K562 (cell line): Measurements from ENCODE around the gene LIPN. TPM values are rescaled to one million over a fixed set of nuclear protein-coding genes. Genes with fewer than 3 reads are reported as not detected.

Experiments
- DNMT1 ChIP-seq: fragments of 450-650 bp; IDR thresholded peaks from 2 replicates; pipeline ENCODE4 v1.6.1; 2016; ENCODE audit warnings: antibody characterized with exemption, mild to moderate bottlenecking
- HMGXB4 ChIP-seq: sonication (generic); formaldehyde crosslinking; IDR thresholded peaks from 2 replicates; pipeline ENCODE4 v1.8.1; 2023; ENCODE audit warnings: mild to moderate bottlenecking, missing genetic modification reagents
- LCOR ChIP-seq: sonication (generic); formaldehyde crosslinking; IDR thresholded peaks from 2 replicates; pipeline ENCODE4 v1.8.0; 2022; ENCODE audit warnings: mild to moderate bottlenecking, missing genetic modification reagents
- MBD2 ChIP-seq: sonication (generic); IDR thresholded peaks from 2 replicates; pipeline ENCODE4 v1.6.1; 2016; ENCODE audit warnings: low read depth, borderline replicate concordance
- POLR2G ChIP-seq: fragments of 200-400 bp; formaldehyde crosslinking; IDR thresholded peaks from 2 replicates; pipeline ENCODE4 v1.6.1; 2017; ENCODE audit warnings: low read depth, mild to moderate bottlenecking, antibody characterized with exemption, low read length, moderate library complexity
- RCOR1 ChIP-seq, 2 experiments: IDR thresholded peaks; 2 replicates each; pipeline ENCODE4 v1.6.1; 2012; ENCODE audit warnings: low read depth in 2 of 2, low read length in 2 of 2, borderline replicate concordance in 1 of 2, improper control_type of control experiment in 1 of 2
- TFAP4 ChIP-seq: sonication (generic); formaldehyde crosslinking; IDR thresholded peaks from 2 replicates; pipeline ENCODE4 v1.8.0; 2022; ENCODE audit warnings: missing genetic modification reagents, mild to moderate bottlenecking, moderate library complexity, borderline replicate concordance
- TGIF2 ChIP-seq: sonication (generic); formaldehyde crosslinking; IDR thresholded peaks from 2 replicates; pipeline ENCODE4 v1.8.1; 2022; ENCODE audit warnings: mild to moderate bottlenecking, missing genetic modification reagents, moderate library complexity
- ZFP30 ChIP-seq: fragments of 250-450 bp; sonication (Bioruptor Pico); IDR thresholded peaks from 2 replicates; pipeline ENCODE4 v1.8.0; 2022; ENCODE audit warnings: moderate library complexity, mild to moderate bottlenecking, inconsistent platforms, borderline replicate concordance
- polyA plus RNA-seq, 8 experiments: library from polyadenylated mRNA; depleted of rRNA in 4 of 8; stranded (reverse) in 5 of 8; unstranded in 3 of 8; fragments of >200 nt; fragmentation: Nextera tagmentation in 2 of 8; fragmentation: Illumina TruSeq in 1 of 8; extraction: Ambion mirVana in 2 of 8; extraction: Trizol in 1 of 8; gene quantifications; 2 replicates each; pipeline versions ENCODE4 v1.2.1 to v1.2.3, GENCODE V29; 2011 to 2014; ENCODE audit warnings: inconsistent platforms in 1 of 8, missing spikeins in 1 of 8
- total RNA-seq, 7 experiments: library from RNA; depleted of rRNA in 6 of 7; stranded (reverse); fragments of >200 nt in 6 of 7; fragmentation: Illumina TruSeq in 2 of 7; extraction: Trizol in 2 of 7; gene quantifications; 2 replicates each; pipeline versions ENCODE4 v1.2.1 to v1.2.3, GENCODE V29; 2011 to 2021; ENCODE audit warnings: low replicate concordance in 1 of 7
- TF ChIP-seq, protein P1 (sequence below): fragments of 450-650 bp; IDR thresholded peaks from 2 replicates; pipeline ENCODE4 v1.6.1; 2016

Gene LIPN
- total and polyA plus RNA-seq, 9 of the 15 experiments (the other 6 are each of a cell fraction or from before 2014, with no cell fraction given): not detected

DNA sequence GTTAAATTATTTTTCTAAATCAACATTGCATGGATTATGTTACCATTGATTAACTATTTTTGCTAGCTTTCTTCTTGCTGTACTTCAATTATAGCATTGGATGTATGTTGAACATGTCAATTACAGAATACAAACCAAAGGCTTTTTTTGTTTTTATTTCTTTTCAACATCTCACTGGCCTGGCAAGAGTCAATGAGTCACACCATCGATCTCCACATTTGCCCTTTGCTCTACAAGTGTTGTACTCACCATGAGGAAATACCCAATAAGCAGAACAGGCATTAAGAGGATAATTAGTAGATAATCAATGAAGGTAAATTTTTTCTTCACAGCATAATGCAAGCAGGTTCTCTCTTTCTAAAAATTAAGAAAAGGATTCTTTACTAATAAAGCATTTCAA is 68.5 kb downstream of the LIPN start (continued):
- TF ChIP-seq DNMT1 (no peak), TFAP4 (CRISPR knock-in tag) (no peak), POLR2G (no peak), HMGXB4 (CRISPR knock-in tag) (no peak), LCOR (CRISPR knock-in tag) (no peak), ZFP30 (no peak), MBD2 (no peak), RCOR1 (IDR thresholded peaks at IDR 0.05; ENCODE audit: borderline replicate concordance in 1 of 2, low read depth in 2 of 2, low read length in 2 of 2) (no peak), TGIF2 (CRISPR knock-in tag) (no peak)
- TF ChIP-seq, protein P1, sequence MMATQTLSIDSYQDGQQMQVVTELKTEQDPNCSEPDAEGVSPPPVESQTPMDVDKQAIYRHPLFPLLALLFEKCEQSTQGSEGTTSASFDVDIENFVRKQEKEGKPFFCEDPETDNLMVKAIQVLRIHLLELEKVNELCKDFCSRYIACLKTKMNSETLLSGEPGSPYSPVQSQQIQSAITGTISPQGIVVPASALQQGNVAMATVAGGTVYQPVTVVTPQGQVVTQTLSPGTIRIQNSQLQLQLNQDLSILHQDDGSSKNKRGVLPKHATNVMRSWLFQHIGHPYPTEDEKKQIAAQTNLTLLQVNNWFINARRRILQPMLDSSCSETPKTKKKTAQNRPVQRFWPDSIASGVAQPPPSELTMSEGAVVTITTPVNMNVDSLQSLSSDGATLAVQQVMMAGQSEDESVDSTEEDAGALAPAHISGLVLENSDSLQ: no peak
- TF ChIP-seq, all 486 proteins: peak for 0

Other genes with a start within 250 kb of the LIPN start
Only the 7 nearest of the 9 such genes appear.
- 0.86 TPM in 1 of 2 replicates, not detected in the other for gene RNLS, start 176.7 kb upstream of the LIPN start, total RNA-seq (2014; rRNA removed)
- 0.26 and 0.51 TPM in 2 replicates for gene RNLS, start 176.7 kb upstream of the LIPN start, total RNA-seq (2014; rRNA removed; fragmentation: Illumina TruSeq; extraction: Trizol)
- gene RNLS, start 176.7 kb upstream of the LIPN start, total RNA-seq (2015; rRNA removed; fragmentation: Illumina TruSeq; extraction: Trizol): 0.45 and 0.72 TPM in 2 replicates
- gene RNLS, start 176.7 kb upstream of the LIPN start, total RNA-seq (2021): 0.22 TPM in 1 of 2 replicates, not detected in the other
- gene RNLS, start 176.7 kb upstream of the LIPN start, polyA plus RNA-seq (2011; rRNA removed): 0.05 and 0.25 TPM in 2 replicates
- gene RNLS, start 176.7 kb upstream of the LIPN start, polyA plus RNA-seq (2014; fragmentation: Illumina TruSeq; extraction: Trizol): 0.21 and 0.42 TPM in 2 replicates
- gene RNLS, start 176.7 kb upstream of the LIPN start, polyA plus RNA-seq (2014; fragmentation: Nextera tagmentation; extraction: Ambion mirVana): under 1 TPM in 1 of 2 experiments, not detected in 1; 0.14 TPM
- gene RNLS, start 176.7 kb upstream of the LIPN start, polyA plus RNA-seq (2014; rRNA removed): 0.36 and 0.41 TPM in 2 replicates
- gene LIPJ, start 173.3 kb upstream of the LIPN start, total RNA-seq (2014; rRNA removed): not detected in 2 replicates
- gene LIPJ, start 173.3 kb upstream of the LIPN start, total RNA-seq (2014; rRNA removed; fragmentation: Illumina TruSeq; extraction: Trizol): not detected in 2 replicates
- not detected in 2 replicates for gene LIPJ, start 173.3 kb upstream of the LIPN start, total RNA-seq (2015; rRNA removed; fragmentation: Illumina TruSeq; extraction: Trizol)
- not detected in 2 replicates for gene LIPJ, start 173.3 kb upstream of the LIPN start, total RNA-seq (2021)
- gene LIPJ, start 173.3 kb upstream of the LIPN start, polyA plus RNA-seq (2011; rRNA removed): not detected in 2 replicates
- gene LIPJ, start 173.3 kb upstream of the LIPN start, polyA plus RNA-seq (2014; fragmentation: Illumina TruSeq; extraction: Trizol): not detected in 2 replicates
- gene LIPJ, start 173.3 kb upstream of the LIPN start, polyA plus RNA-seq (2014; fragmentation: Nextera tagmentation; extraction: Ambion mirVana): not detected
- gene LIPJ, start 173.3 kb upstream of the LIPN start, polyA plus RNA-seq (2014; rRNA removed): not detected in 2 replicates
- gene LIPF, start 95.6 kb upstream of the LIPN start, total RNA-seq (2014; rRNA removed): not detected in 2 replicates
- not detected in 2 replicates for gene LIPF, start 95.6 kb upstream of the LIPN start, total RNA-seq (2014; rRNA removed; fragmentation: Illumina TruSeq; extraction: Trizol)
- gene LIPF, start 95.6 kb upstream of the LIPN start, total RNA-seq (2015; rRNA removed; fragmentation: Illumina TruSeq; extraction: Trizol): not detected in 2 replicates
- gene LIPF, start 95.6 kb upstream of the LIPN start, total RNA-seq (2021): not detected in 2 replicates
- not detected in 2 replicates for gene LIPF, start 95.6 kb upstream of the LIPN start, polyA plus RNA-seq (2011; rRNA removed)
- not detected in 2 replicates for gene LIPF, start 95.6 kb upstream of the LIPN start, polyA plus RNA-seq (2014; fragmentation: Illumina TruSeq; extraction: Trizol)
- gene LIPF, start 95.6 kb upstream of the LIPN start, polyA plus RNA-seq (2014; fragmentation: Nextera tagmentation; extraction: Ambion mirVana): not detected
- not detected in 2 replicates for gene LIPF, start 95.6 kb upstream of the LIPN start, polyA plus RNA-seq (2014; rRNA removed)
- not detected in 2 replicates for gene LIPK, start 53.8 kb upstream of the LIPN start, total RNA-seq (2014; rRNA removed)
- gene LIPK, start 53.8 kb upstream of the LIPN start, total RNA-seq (2014; rRNA removed; fragmentation: Illumina TruSeq; extraction: Trizol): not detected in 2 replicates
- not detected in 2 replicates for gene LIPK, start 53.8 kb upstream of the LIPN start, total RNA-seq (2015; rRNA removed; fragmentation: Illumina TruSeq; extraction: Trizol)
- not detected in 2 replicates for gene LIPK, start 53.8 kb upstream of the LIPN start, total RNA-seq (2021)
- gene LIPK, start 53.8 kb upstream of the LIPN start, polyA plus RNA-seq (2011; rRNA removed): not detected in 2 replicates
- gene LIPK, start 53.8 kb upstream of the LIPN start, polyA plus RNA-seq (2014; fragmentation: Illumina TruSeq; extraction: Trizol): not detected in 2 replicates
- gene LIPK, start 53.8 kb upstream of the LIPN start, polyA plus RNA-seq (2014; fragmentation: Nextera tagmentation; extraction: Ambion mirVana): not detected
- gene LIPK, start 53.8 kb upstream of the LIPN start, polyA plus RNA-seq (2014; rRNA removed): not detected in 2 replicates
- not detected in 2 replicates for gene LIPM, start 42.7 kb downstream of the LIPN start, total RNA-seq (2014; rRNA removed)
- not detected in 2 replicates for gene LIPM, start 42.7 kb downstream of the LIPN start, total RNA-seq (2014; rRNA removed; fragmentation: Illumina TruSeq; extraction: Trizol)
- gene LIPM, start 42.7 kb downstream of the LIPN start, total RNA-seq (2015; rRNA removed; fragmentation: Illumina TruSeq; extraction: Trizol): not detected in 2 replicates
- not detected in 2 replicates for gene LIPM, start 42.7 kb downstream of the LIPN start, total RNA-seq (2021)
- not detected in 2 replicates for gene LIPM, start 42.7 kb downstream of the LIPN start, polyA plus RNA-seq (2011; rRNA removed)
- not detected in 2 replicates for gene LIPM, start 42.7 kb downstream of the LIPN start, polyA plus RNA-seq (2014; fragmentation: Illumina TruSeq; extraction: Trizol)
- gene LIPM, start 42.7 kb downstream of the LIPN start, polyA plus RNA-seq (2014; fragmentation: Nextera tagmentation; extraction: Ambion mirVana): not detected
- not detected in 2 replicates for gene LIPM, start 42.7 kb downstream of the LIPN start, polyA plus RNA-seq (2014; rRNA removed)
- not detected in 2 replicates for gene ANKRD22, start 91.8 kb downstream of the LIPN start, total RNA-seq (2014; rRNA removed)
- gene ANKRD22, start 91.8 kb downstream of the LIPN start, total RNA-seq (2014; rRNA removed; fragmentation: Illumina TruSeq; extraction: Trizol): not detected in 2 replicates
- gene ANKRD22, start 91.8 kb downstream of the LIPN start, total RNA-seq (2015; rRNA removed; fragmentation: Illumina TruSeq; extraction: Trizol): not detected in 2 replicates
- not detected in 2 replicates for gene ANKRD22, start 91.8 kb downstream of the LIPN start, total RNA-seq (2021)
- gene ANKRD22, start 91.8 kb downstream of the LIPN start, polyA plus RNA-seq (2011; rRNA removed): not detected in 2 replicates
- not detected in 2 replicates for gene ANKRD22, start 91.8 kb downstream of the LIPN start, polyA plus RNA-seq (2014; fragmentation: Illumina TruSeq; extraction: Trizol)
- gene ANKRD22, start 91.8 kb downstream of the LIPN start, polyA plus RNA-seq (2014; fragmentation: Nextera tagmentation; extraction: Ambion mirVana): not detected
- not detected in 2 replicates for gene ANKRD22, start 91.8 kb downstream of the LIPN start, polyA plus RNA-seq (2014; rRNA removed)
- not detected in 2 replicates for gene STAMBPL1, start 120.2 kb downstream of the LIPN start, total RNA-seq (2014; rRNA removed)
- gene STAMBPL1, start 120.2 kb downstream of the LIPN start, total RNA-seq (2014; rRNA removed; fragmentation: Illumina TruSeq; extraction: Trizol): not detected in 2 replicates
- gene STAMBPL1, start 120.2 kb downstream of the LIPN start, total RNA-seq (2015; rRNA removed; fragmentation: Illumina TruSeq; extraction: Trizol): not detected in 2 replicates
- 0.09 and 0.25 TPM in 2 replicates for gene STAMBPL1, start 120.2 kb downstream of the LIPN start, total RNA-seq (2021)
- not detected in 2 replicates for gene STAMBPL1, start 120.2 kb downstream of the LIPN start, polyA plus RNA-seq (2011; rRNA removed)
- not detected in 2 replicates for gene STAMBPL1, start 120.2 kb downstream of the LIPN start, polyA plus RNA-seq (2014; fragmentation: Illumina TruSeq; extraction: Trizol)
- gene STAMBPL1, start 120.2 kb downstream of the LIPN start, polyA plus RNA-seq (2014; fragmentation: Nextera tagmentation; extraction: Ambion mirVana): not detected
- 0.04 TPM in 1 of 2 replicates, not detected in the other for gene STAMBPL1, start 120.2 kb downstream of the LIPN start, polyA plus RNA-seq (2014; rRNA removed)